Mucosa of stomach (tissue), 1 donor: ENCODE data around the gene ARMS2.

Experiments
- H3K27me3 ChIP-seq: one replicate; pipeline ENCODE4 v1.7.0; 2013; ENCODE audit warnings: mild to moderate bottlenecking, low read length; ENCODE audit not compliant: control insufficient read depth, insufficient read depth
- H3K36me3 ChIP-seq: one replicate; pipeline ENCODE4 v1.7.0; 2013; ENCODE audit warnings: low read length; ENCODE audit not compliant: control insufficient read depth, insufficient read depth
- H3K4me1 ChIP-seq: one replicate; pipeline ENCODE4 v1.7.0; 2013; ENCODE audit warnings: mild to moderate bottlenecking, low read length; ENCODE audit not compliant: control insufficient read depth, insufficient read depth
- H3K4me3 ChIP-seq: one replicate; pipeline ENCODE4 v1.7.0; 2013; ENCODE audit warnings: low read length
- H3K9ac ChIP-seq: one replicate; pipeline ENCODE4 v1.7.0; 2013; ENCODE audit warnings: mild to moderate bottlenecking, low read length, moderate library complexity
- H3K9me3 ChIP-seq: one replicate; pipeline ENCODE4 v1.7.0; 2013; ENCODE audit warnings: mild to moderate bottlenecking, low read length, moderate library complexity; ENCODE audit not compliant: control insufficient read depth
- donor health status: Pancreatic carcinoma.

Gene ARMS2

GRCh38 chr10:122454603-122455080 lies at the start of gene ARMS2:
TSS of gene ARMS2 (plus strand) at chr10:122454653. CDS start at chr10:122454728, 75 bp downstream.
- Histone ChIP-seq H3K27me3 (peaks cover 20% of the 10 kb centered on the region), H3K4me3 (no peak within 1 kb of the TSS)

GRCh38 chr10:122407375-122408125 lies 46.9 kb upstream of the ARMS2 start:
- peaks cover 4% of the 10 kb centered on the region for H3K36me3 ChIP-seq
- H3K4me1 ChIP-seq: no peaks in the 10 kb centered on the region
- H3K9me3 ChIP-seq: no peaks in the 10 kb centered on the region
- no peak overlapping the region for H3K9ac ChIP-seq
- no peaks in the 10 kb centered on the region for H3K27me3 ChIP-seq
- H3K4me3 ChIP-seq: no peak overlapping the region

More at GRCh38 chr10:122454603-122455080, at the start of gene ARMS2:
- H3K9me3 ChIP-seq: no peaks in the 10 kb centered on the region
- H3K36me3 ChIP-seq: no peaks in the 10 kb centered on the region
- no peak within 1 kb of the TSS for H3K9ac ChIP-seq
- H3K4me1 ChIP-seq: no peaks in the 10 kb centered on the region

- Histone ChIP-seq H3K4me3 (no peak overlapping the region), H3K9ac (no peak overlapping the region), H3K36me3 (peaks cover 4% of the 10 kb centered on the region), H3K4me1 (no peaks in the 10 kb centered on the region), H3K27me3 (no peaks in the 10 kb centered on the region), H3K9me3 (no peaks in the 10 kb centered on the region)
Observed at GRCh38 chr10:122413327-122413726, 41.1 kb upstream of the ARMS2 start.

GRCh38 chr10:122417667-122418066 lies 36.8 kb upstream of the ARMS2 start:
- H3K9ac ChIP-seq: no peak overlapping the region
- no peaks in the 10 kb centered on the region for H3K4me1 ChIP-seq
- no peaks in the 10 kb centered on the region for H3K9me3 ChIP-seq
- no peak overlapping the region for H3K4me3 ChIP-seq
- no peaks in the 10 kb centered on the region for H3K27me3 ChIP-seq
- H3K36me3 ChIP-seq: no peaks in the 10 kb centered on the region

GRCh38 chr10:122419016-122419415 lies 35.4 kb upstream of the ARMS2 start:
- Histone ChIP-seq H3K4me1 (no peaks in the 10 kb centered on the region), H3K36me3 (no peaks in the 10 kb centered on the region), H3K27me3 (no peaks in the 10 kb centered on the region), H3K9ac (no peak overlapping the region), H3K4me3 (no peak overlapping the region), H3K9me3 (no peaks in the 10 kb centered on the region)

GRCh38 chr10:122419876-122420623 lies 34.4 kb upstream of the ARMS2 start:
- Histone ChIP-seq H3K4me3 (no peak overlapping the region), H3K9me3 (no peaks in the 10 kb centered on the region), H3K4me1 (no peaks in the 10 kb centered on the region), H3K9ac (no peak overlapping the region), H3K36me3 (no peaks in the 10 kb centered on the region), H3K27me3 (no peaks in the 10 kb centered on the region)

GRCh38 chr10:122420624-122421007 lies 33.8 kb upstream of the ARMS2 start:
- Histone ChIP-seq H3K27me3 (no peaks in the 10 kb centered on the region), H3K36me3 (no peaks in the 10 kb centered on the region), H3K9me3 (no peaks in the 10 kb centered on the region), H3K4me3 (no peak overlapping the region), H3K9ac (no peak overlapping the region), H3K4me1 (no peaks in the 10 kb centered on the region)

- no peaks in the 10 kb centered on the region for H3K9me3 ChIP-seq
- no peaks in the 10 kb centered on the region for H3K4me1 ChIP-seq
- H3K4me3 ChIP-seq: no peak overlapping the region
- H3K27me3 ChIP-seq: no peaks in the 10 kb centered on the region
- no peak overlapping the region for H3K9ac ChIP-seq
- H3K36me3 ChIP-seq: no peaks in the 10 kb centered on the region
Observed at GRCh38 chr10:122421054-122421625, 33.3 kb upstream of the ARMS2 start.

GRCh38 chr10:122421742-122422141 lies 32.7 kb upstream of the ARMS2 start:
- H3K4me1 ChIP-seq: no peaks in the 10 kb centered on the region
- H3K36me3 ChIP-seq: no peaks in the 10 kb centered on the region
- no peaks in the 10 kb centered on the region for H3K27me3 ChIP-seq
- H3K9me3 ChIP-seq: no peaks in the 10 kb centered on the region
- H3K4me3 ChIP-seq: no peak overlapping the region
- H3K9ac ChIP-seq: no peak overlapping the region

GRCh38 chr10:122422266-122422989 lies 32.0 kb upstream of the ARMS2 start:
- Histone ChIP-seq H3K36me3 (no peaks in the 10 kb centered on the region), H3K9ac (no peak overlapping the region), H3K9me3 (no peaks in the 10 kb centered on the region), H3K27me3 (no peaks in the 10 kb centered on the region), H3K4me3 (no peak overlapping the region), H3K4me1 (no peaks in the 10 kb centered on the region)

- Histone ChIP-seq H3K36me3 (no peaks in the 10 kb centered on the region), H3K27me3 (no peaks in the 10 kb centered on the region), H3K9ac (no peak overlapping the region), H3K4me3 (no peak overlapping the region), H3K4me1 (no peaks in the 10 kb centered on the region), H3K9me3 (no peaks in the 10 kb centered on the region)
Observed at GRCh38 chr10:122424059-122424458, 30.4 kb upstream of the ARMS2 start.
